Ovary (tissue), 9 donors: ENCODE data around the gene SPAG16. TPM values are rescaled to one million over a fixed set of nuclear protein-coding genes. Genes with fewer than 3 reads are reported as not detected.

Experiments
- DNase-seq, 5 donors: peaks; one replicate each; pipeline ENCODE4 v3.0.0-alpha.2; 2019 to 2020
- H3K27ac ChIP-seq, 2 donors: fragments of 200-600 bp; one replicate each; pipeline versions ENCODE4 v1.5.1 to v1.8.0; 2019 to 2022
- H3K27me3 ChIP-seq: fragments of 200-600 bp; one replicate; pipeline ENCODE4 v1.8.0; 2022
- H3K36me3 ChIP-seq: fragments of 200-600 bp; sonication (generic); one replicate; pipeline ENCODE4 v1.5.1; 2019
- H3K4me1 ChIP-seq: one replicate; pipeline ENCODE4 v1.8.1; 2013; ENCODE audit warnings: mild to moderate bottlenecking, moderate library complexity; ENCODE audit not compliant: insufficient read depth
- H3K4me3 ChIP-seq: fragments of 200-600 bp; sonication (generic); one replicate; pipeline ENCODE4 v1.5.1; 2017
- H3K9me3 ChIP-seq, 2 donors: fragments of 200-600 bp in 1 of 2; sonication (generic) in 1 of 2; one replicate each; pipeline versions ENCODE4 v1.5.1 to v1.8.1; 2013 to 2019; ENCODE audit warnings: mild to moderate bottlenecking in 1 of 2, moderate library complexity in 1 of 2
- CTCF ChIP-seq, 3 donors: fragments of 450-650 bp in 2 of 3; fragments of 200-600 bp in 1 of 3; IDR thresholded peaks; one replicate each; pipeline versions ENCODE4 v1.5.1 to v1.8.0; 2016 to 2022; ENCODE audit warnings: antibody characterized with exemption in 3 of 3, mild to moderate bottlenecking in 1 of 3
- EP300 ChIP-seq: sonication (generic); formaldehyde crosslinking; IDR thresholded peaks from one replicate; pipeline ENCODE4 v1.6.1; 2017; ENCODE audit warnings: antibody characterized with exemption
- POLR2A ChIP-seq: fragments of 450-650 bp; IDR thresholded peaks from one replicate; pipeline ENCODE4 v1.6.1; 2017; ENCODE audit warnings: antibody characterized with exemption, mild to moderate bottlenecking, moderate library complexity
- WGBS, 3 donors: extraction: QIAGEN DNeasy Blood & Tissue Kit in 1 of 3; methylation state at CpG; one replicate each; pipeline versions ENCODE4 v1.1.5 to v1.1.7; 2013 to 2017; 5-methylcytosine and 5-hydroxymethylcytosine counted together
- intact Hi-C, 4 donors: fragments of 100-400 bp; cut with DNase I; formaldehyde crosslinking; loops; one replicate each; pipeline versions ENCODE4 v1.11.0 to v1.15.1; 2022 to 2023
- polyA plus RNA-seq, 2 donors: library from polyadenylated mRNA; stranded (reverse); fragments of 200-250 nt in 1 of 2; fragments of 350-450 nt in 1 of 2; fragmentation: Illumina TruSeq in 1 of 2; extraction: RNeasy Lipid Tissue Mini Kit (QIAGEN cat#74804) in 1 of 2; gene quantifications; one replicate each; pipeline ENCODE4 v1.2.3, GENCODE V29; 2013 to 2014
- total RNA-seq, 7 donors: library from RNA; depleted of rRNA in 2 of 7; stranded (reverse); fragments of >200 nt in 2 of 7; fragmentation: NEBNext Ultra II Directional in 3 of 7; extraction: Animal tissue kit (Norgen Biotek cat#: 25700) in 3 of 7; gene quantifications; one replicate each; pipeline versions ENCODE4 v1.1.0 to v1.2.4, GENCODE V29; 2016 to 2023
- donor health status: DM: no; HTN: no; CAD: no; lungs with moderate emphysema.
- donor health status: DM: no; HTN: no; CAD: no.
- donor health status: Bipolar disorder and iron deficiency.
- donor health status: DM: yes; HTN: yes; CAD: no.
- donor health status: DM: no; HTN: no; CAD: no.
- donor health status: DM: yes; HTN: yes; CAD: no.

SPAG16 gene
- total and polyA plus RNA-seq, 9 donors = 25.2 to 58.7 (median 28.9) TPM

- no peaks in the 10 kb centered on the region for H3K27me3 ChIP-seq
- no peaks in the 10 kb centered on the region for H3K9me3 ChIP-seq
- no peak overlapping the region for H3K27ac ChIP-seq
- WGBS, 3 donors = 64 to 72% (median 67%) methylated on average over 2 of the region's 2 CpGs
- H3K4me1 ChIP-seq = no peaks in the 10 kb centered on the region
- H3K4me3 ChIP-seq = no peak overlapping the region
- intact Hi-C loops = no loop called here
- TF ChIP-seq POLR2A (no peak), CTCF (IDR thresholded peaks at IDR 0.05) (no peak), EP300 (no peak)
- no peak for DNase-seq
- H3K36me3 ChIP-seq = no peaks in the 10 kb centered on the region
These were observed 468.3 kb downstream of the SPAG16 start for GRCh38 chr2:213752575-213752974.

- intact Hi-C loops = no loop called here
- WGBS, 3 donors = 89 to 95% (median 93%) methylated on average over 3 of the region's 3 CpGs
- Histone ChIP-seq H3K27ac (no peak overlapping the region), H3K4me1 (no peaks in the 10 kb centered on the region), H3K4me3 (no peak overlapping the region), H3K36me3 (no peaks in the 10 kb centered on the region), H3K27me3 (no peaks in the 10 kb centered on the region), H3K9me3 (no peaks in the 10 kb centered on the region)
- TF ChIP-seq POLR2A = no peak
- no peak for DNase-seq
These were observed 473.3 kb downstream of the SPAG16 start for GRCh38 chr2:213757525-213757924.

GRCh38 chr2:213763354-213763753 is 479.1 kb downstream of the SPAG16 start:
- intact Hi-C loops = no loop called here
- no peak for DNase-seq
- H3K4me3 ChIP-seq = no peak overlapping the region
- no peaks in the 10 kb centered on the region for H3K4me1 ChIP-seq
- TF ChIP-seq CTCF (IDR thresholded peaks at IDR 0.05) (no peak), POLR2A (no peak), EP300 (no peak)
- no peak overlapping the region for H3K27ac ChIP-seq
- WGBS, 3 donors = 61 to 75% (median 63%) methylated on average over 1 of the region's 1 CpG
- H3K27me3 ChIP-seq = no peaks in the 10 kb centered on the region
- no peaks in the 10 kb centered on the region for H3K9me3 ChIP-seq
- no peaks in the 10 kb centered on the region for H3K36me3 ChIP-seq

- H3K36me3 ChIP-seq = no peaks in the 10 kb centered on the region
- H3K27me3 ChIP-seq = no peaks in the 10 kb centered on the region
- intact Hi-C loops = no loop called here
- DNase-seq = no peak
- 13 to 32% (median 17%) methylated on average over 1 of the region's 1 CpG for WGBS, 3 donors
- H3K4me1 ChIP-seq = no peaks in the 10 kb centered on the region
- no peak overlapping the region for H3K4me3 ChIP-seq
- no peaks in the 10 kb centered on the region for H3K9me3 ChIP-seq
- H3K27ac ChIP-seq = no peak overlapping the region
- TF ChIP-seq EP300 = no peak
These were observed 479.7 kb downstream of the SPAG16 start for GRCh38 chr2:213763963-213764362.

- Histone ChIP-seq H3K4me1 (no peaks in the 10 kb centered on the region), H3K4me3 (no peak overlapping the region), H3K9me3 (no peaks in the 10 kb centered on the region), H3K27ac (no peak overlapping the region), H3K27me3 (no peaks in the 10 kb centered on the region), H3K36me3 (no peaks in the 10 kb centered on the region)
- WGBS, 3 donors = 77 to 87% (median 85%) methylated on average over 10 of the region's 10 CpGs
- TF ChIP-seq POLR2A (no peak), EP300 (no peak), CTCF (IDR thresholded peaks at IDR 0.05) (no peak)
- DNase-seq = no peak
- intact Hi-C loops = no loop called here
These were observed 480.6 kb downstream of the SPAG16 start for GRCh38 chr2:213764849-213765248.

GRCh38 chr2:213766062-213766461 is 481.8 kb downstream of the SPAG16 start:
- Histone ChIP-seq H3K36me3 (no peaks in the 10 kb centered on the region), H3K9me3 (no peaks in the 10 kb centered on the region), H3K27me3 (no peaks in the 10 kb centered on the region), H3K27ac (no peak overlapping the region), H3K4me3 (no peak overlapping the region), H3K4me1 (no peaks in the 10 kb centered on the region)
- TF ChIP-seq EP300 (no peak), CTCF (IDR thresholded peaks at IDR 0.05) (no peak), POLR2A (no peak)
- no peak for DNase-seq
- WGBS, 3 donors = 87 to 95% (median 88%) methylated on average over 1 of the region's 1 CpG
- intact Hi-C loops = no loop called here
